EH (cell line): Measurements from ENCODE around the gene ASB2.

Experiments used
- DNase-seq: peaks from one replicate; pipeline ENCODE4 v3.0.0-alpha.2; 2015; ENCODE audit warnings: low read depth

The ASB2 gene, protein sequence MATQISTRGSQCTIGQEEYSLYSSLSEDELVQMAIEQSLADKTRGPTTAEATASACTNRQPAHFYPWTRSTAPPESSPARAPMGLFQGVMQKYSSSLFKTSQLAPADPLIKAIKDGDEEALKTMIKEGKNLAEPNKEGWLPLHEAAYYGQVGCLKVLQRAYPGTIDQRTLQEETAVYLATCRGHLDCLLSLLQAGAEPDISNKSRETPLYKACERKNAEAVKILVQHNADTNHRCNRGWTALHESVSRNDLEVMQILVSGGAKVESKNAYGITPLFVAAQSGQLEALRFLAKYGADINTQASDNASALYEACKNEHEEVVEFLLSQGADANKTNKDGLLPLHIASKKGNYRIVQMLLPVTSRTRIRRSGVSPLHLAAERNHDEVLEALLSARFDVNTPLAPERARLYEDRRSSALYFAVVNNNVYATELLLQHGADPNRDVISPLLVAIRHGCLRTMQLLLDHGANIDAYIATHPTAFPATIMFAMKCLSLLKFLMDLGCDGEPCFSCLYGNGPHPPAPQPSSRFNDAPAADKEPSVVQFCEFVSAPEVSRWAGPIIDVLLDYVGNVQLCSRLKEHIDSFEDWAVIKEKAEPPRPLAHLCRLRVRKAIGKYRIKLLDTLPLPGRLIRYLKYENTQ

DNA sequence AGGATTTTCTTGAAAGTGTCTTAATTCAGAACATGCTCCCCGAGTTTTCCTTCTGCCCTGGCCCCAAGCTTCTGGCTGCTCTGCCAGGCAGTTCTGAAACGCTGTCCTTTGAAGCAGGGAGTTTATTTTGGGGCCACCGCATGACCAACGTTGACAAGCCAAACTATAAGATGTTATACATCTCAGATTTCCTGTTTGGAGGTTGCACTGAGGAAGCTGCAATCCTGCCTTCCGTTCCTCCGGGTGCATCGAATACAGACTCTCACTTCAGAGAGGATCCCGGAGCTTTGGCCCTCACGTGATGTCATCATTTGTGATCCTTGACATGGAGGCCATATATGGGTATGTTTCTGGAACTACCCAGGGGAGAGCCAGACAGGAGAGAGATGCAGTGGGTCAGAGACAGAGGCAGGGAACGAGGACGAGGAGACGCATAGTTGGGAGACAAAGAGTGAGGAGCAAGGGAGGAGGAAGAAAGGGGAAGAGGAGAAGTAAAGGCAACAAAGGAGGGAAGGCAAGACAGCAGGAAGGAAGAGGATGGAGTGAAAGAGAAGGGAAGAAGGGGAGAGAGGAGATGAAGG lies at the start of gene ASB2:
Gene ASB2 (minus strand): TSS at position 94 of the 581 bp plus-strand sequence. CDS start 12,031 bp downstream, outside the sequence.
- DNase-seq = no peak

GRCh38 chr14:94025720-94026119 lies 49.4 kb upstream of the ASB2 start:
- no peak for DNase-seq

DNA sequence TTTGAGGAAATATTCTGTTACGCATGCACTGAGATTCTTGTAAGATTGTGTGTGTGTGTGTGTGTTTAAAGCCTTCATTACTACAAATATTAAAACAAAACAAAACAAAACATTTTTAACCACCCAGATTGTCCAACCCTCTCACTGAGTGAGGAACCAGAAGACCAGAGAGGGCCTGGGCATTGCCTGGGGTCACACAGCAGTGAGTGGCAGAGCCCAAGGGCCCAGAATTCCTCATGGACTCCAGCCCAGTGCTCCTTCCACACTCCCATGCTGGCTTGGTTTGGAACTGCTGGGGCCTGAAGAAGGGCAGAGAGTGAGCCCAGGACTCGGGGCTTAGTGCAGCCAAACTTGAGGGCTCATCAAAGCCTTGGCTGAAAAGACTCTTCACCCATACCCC lies 48.2 kb upstream of the ASB2 start:
- no peak for DNase-seq

GRCh38 chr14:94022532-94023411 lies 46.4 kb upstream of the ASB2 start:
- DNase-seq = no peak

- no peak for DNase-seq
These were observed 45.2 kb upstream of the ASB2 start for GRCh38 chr14:94021416-94022157.

DNA sequence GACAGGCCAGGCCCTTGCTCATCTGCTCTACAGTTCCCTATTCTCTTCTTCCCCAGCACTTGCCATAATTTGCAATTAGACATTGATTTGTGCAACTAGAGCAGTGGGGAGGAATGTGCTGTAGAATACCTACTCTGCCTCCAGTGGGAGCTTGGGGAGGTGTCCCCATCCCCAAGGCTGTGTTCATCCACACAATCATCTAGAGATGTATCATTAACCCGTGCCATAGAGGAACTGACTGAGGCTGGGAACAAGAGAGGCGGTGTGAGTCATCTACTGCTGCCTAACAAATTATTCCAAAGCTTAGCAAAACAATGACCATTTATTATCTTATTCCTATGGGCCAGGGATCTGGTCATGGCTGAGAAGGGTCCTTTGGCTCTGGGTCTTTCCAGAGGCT lies 44.6 kb upstream of the ASB2 start:
- no peak for DNase-seq

DNA sequence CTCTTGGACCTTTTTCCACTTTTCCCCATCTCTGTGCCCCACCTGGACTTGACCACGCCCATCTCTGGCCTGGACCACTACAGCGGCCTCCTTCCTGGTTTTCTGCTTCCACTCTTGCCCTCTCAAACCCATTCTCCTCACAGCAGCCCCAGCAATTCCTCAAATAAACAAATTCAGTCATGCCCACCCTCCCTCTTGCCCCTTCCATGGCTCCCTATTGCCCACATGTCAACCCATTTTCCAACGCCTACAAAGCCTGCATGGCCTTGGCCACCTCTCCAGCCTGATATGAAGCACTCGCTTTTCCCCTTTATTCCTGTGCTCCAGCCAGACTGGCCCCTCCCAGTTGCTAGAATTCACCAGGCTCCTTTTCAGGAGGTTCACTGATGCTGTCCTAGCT lies 43.9 kb upstream of the ASB2 start:
- no peak for DNase-seq

GRCh38 chr14:94019329-94019728 lies 43.0 kb upstream of the ASB2 start:
- no peak for DNase-seq

GRCh38 chr14:94018308-94018707 lies 41.9 kb upstream of the ASB2 start:
- no peak for DNase-seq

- no peak for DNase-seq
These were observed 40.1 kb upstream of the ASB2 start for GRCh38 chr14:94016446-94016976.

DNA sequence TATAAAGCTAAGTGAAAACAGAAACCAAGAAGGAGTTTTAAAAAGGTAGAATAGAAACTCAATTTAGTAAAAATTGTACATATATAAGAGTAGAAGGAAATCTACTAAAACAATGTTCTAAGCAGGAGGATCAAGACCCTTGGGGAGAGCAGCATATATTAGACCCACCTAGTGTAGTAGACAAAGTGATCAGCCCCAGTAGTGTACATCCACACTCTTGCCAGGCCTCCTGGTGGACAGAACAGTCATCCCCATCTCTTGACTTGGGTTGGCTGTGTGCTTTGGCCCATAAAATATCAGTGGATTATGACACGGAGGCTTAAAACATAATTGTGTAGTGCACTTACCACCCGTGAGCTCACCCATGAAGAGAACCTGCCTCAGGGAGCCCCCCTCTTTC lies 38.9 kb upstream of the ASB2 start:
- DNase-seq = no peak

DNA sequence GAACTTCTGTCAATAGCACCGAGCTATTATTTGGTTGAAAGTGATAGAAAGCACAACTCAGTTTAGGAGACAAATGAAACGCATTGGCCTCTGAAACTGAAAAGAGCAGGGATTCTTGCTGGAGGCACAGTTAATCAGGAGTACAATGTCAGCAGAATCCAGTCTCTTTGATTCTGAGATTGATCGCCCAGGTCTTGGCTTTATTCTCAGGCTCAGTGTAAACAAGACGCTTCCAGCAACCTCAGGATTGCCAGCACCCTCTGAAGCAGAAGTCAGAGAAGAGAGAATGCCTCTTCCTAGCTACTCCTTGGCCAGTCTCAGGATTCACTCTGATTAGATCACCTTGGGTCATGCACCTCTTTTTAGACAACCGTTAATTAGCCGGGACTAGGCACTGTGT lies 38.0 kb upstream of the ASB2 start:
- DNase-seq = no peak

- peak; percentile 47 for DNase-seq
These were observed 35.4 kb upstream of the ASB2 start for GRCh38 chr14:94011795-94012194.

DNA sequence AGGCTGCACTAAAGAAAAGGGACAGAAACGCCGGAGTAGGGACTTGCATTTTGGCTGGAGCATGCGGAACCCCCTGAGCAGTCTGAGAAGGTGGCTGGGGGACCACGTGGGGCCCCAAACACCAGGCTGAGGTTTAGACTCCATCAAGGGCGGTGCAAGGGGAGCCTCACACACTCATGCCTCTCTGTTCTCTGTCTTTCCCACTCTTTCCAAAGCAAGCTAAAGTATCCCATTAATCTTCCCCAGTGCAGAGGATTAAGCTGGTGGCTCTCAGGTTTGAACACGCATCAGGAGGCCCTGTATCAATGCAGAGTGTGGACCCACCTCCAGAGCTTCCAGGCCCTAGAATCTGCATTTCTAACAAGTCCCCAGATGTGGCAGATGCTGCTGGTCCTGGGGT lies 34.3 kb upstream of the ASB2 start:
- DNase-seq = no peak

GRCh38 chr14:94009767-94010166 lies 33.4 kb upstream of the ASB2 start:
- DNase-seq = peak; percentile 16

DNA sequence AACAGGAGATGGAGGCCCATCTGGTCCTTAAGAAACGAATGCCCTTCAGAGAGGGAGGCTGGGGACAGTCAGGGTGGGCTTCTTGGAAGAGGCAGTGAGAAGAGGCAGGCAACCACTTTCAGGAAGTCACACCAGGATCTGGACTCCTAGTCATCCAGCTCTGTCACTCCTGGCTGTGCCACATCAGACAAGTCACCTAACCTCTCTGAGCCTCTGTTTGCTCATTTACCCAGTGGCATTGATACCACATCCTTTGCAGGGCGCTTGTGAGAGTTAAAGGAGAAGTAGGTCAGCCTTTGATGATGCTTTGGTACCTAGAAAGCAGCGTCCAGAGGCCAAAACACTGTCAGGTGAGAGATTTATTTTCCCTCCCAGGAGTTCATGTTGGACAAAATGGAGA lies 31.9 kb upstream of the ASB2 start:
- no peak for DNase-seq

DNA sequence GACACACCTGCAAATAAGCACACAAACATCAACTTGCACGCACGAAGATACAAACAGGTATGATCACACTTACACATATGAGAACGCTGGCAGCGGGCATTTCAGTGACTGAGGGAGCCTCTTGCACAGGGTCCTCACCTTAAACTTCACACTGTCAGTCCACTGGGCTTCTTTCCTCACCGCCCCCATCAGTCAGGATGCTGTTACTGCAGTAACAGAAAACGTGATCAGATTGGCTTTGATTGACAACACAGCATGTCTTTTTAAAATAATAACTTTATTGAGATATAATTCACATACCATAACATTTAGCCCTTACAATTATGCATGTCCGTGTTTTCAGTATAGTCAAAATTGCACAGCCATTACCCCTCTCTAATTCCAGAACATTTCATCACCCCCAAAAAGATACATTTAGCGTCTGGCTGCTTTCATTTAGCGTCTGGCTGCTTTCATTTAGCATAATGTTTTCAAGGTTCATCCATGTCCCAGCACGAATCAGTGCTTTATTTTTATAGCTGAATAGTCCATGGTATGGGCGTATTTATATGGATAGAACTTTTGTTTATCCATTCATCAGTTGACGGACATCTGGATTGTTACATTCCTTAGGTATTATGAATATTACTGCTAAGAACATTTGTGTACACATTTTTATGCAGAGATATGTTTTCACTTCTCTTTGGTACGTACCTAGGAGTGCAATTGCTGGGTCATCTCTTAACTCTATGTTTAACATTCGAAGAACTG lies 29.1 kb upstream of the ASB2 start:
- no peak for DNase-seq

- no peak for DNase-seq
These were observed 27.6 kb upstream of the ASB2 start for GRCh38 chr14:94004015-94004414.

DNA sequence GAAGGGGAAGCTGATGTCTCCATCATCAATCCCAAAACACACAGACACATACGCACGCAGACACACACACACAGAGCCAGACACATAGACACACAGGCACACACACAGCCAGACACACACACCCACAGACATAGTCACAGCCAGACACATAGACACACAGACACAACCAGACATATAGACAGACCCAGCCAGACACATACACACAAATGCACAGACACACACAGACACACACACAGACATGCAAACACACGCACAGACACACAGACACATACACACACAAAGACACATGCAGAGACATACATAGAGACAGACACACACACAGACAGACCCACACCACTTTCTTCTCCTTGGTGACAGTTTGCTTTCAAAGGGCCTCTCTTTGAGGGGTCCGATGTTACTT lies 27.0 kb upstream of the ASB2 start:
- no peak for DNase-seq
